Breast epithelium (tissue), 4 donors: ENCODE measurements around the gene CNTNAP5. TPM values are rescaled to one million over a fixed set of nuclear protein-coding genes. Genes with fewer than 3 reads are reported as not detected.

Experiments
- DNase-seq, 2 donors: peaks; one replicate each; pipeline ENCODE4 v3.0.0-alpha.2; 2019; ENCODE audit warnings: low spot score in 2 of 2
- H3K27ac ChIP-seq, 2 donors: fragments of 200-600 bp; sonication (generic) in 1 of 2; one replicate each; pipeline ENCODE4 v1.5.1; 2016 to 2019; ENCODE audit warnings: mild to moderate bottlenecking in 1 of 2
- H3K27me3 ChIP-seq, 2 donors: fragments of 200-600 bp; sonication (generic) in 1 of 2; one replicate each; pipeline versions ENCODE4 v1.5.1 to v1.6.0; 2017 to 2019; ENCODE audit warnings: control low read depth in 1 of 2, mild to moderate bottlenecking in 1 of 2
- H3K36me3 ChIP-seq: fragments of 200-600 bp; one replicate; pipeline ENCODE4 v1.5.1; 2019
- H3K4me1 ChIP-seq, 2 donors: fragments of 200-600 bp; sonication (generic); one replicate each; pipeline ENCODE4 v1.5.1; 2016 to 2019; ENCODE audit warnings: control low read depth in 1 of 2
- H3K4me3 ChIP-seq, 3 donors: fragments of 200-600 bp; sonication (generic); 1 replicate in 2 of 3; 2 replicates in 1 of 3; pipeline ENCODE4 v1.5.1; 2016 to 2019; ENCODE audit warnings: mild to moderate bottlenecking in 3 of 3, moderate library complexity in 2 of 3
- H3K9me3 ChIP-seq, 2 donors: fragments of 200-600 bp; sonication (generic) in 1 of 2; one replicate each; pipeline ENCODE4 v1.5.1; 2016 to 2019; ENCODE audit warnings: control low read depth in 1 of 2
- CTCF ChIP-seq, 3 donors: fragments of 450-650 bp; IDR thresholded peaks; one replicate each; pipeline ENCODE4 v1.5.1; 2016 to 2017; ENCODE audit warnings: antibody characterized with exemption in 3 of 3, mild to moderate bottlenecking in 3 of 3, moderate library complexity in 3 of 3
- POLR2A ChIP-seq: fragments of 450-650 bp; IDR thresholded peaks from one replicate; pipeline ENCODE4 v1.6.1; 2016; ENCODE audit warnings: antibody characterized with exemption, mild to moderate bottlenecking, moderate library complexity
- POLR2AphosphoS5 ChIP-seq, 3 donors: sonication (generic); formaldehyde crosslinking; IDR thresholded peaks; one replicate each; pipeline ENCODE4 v1.6.1; 2017; ENCODE audit warnings: antibody characterized with exemption in 3 of 3
- intact Hi-C: fragments of 100-400 bp; cut with DNase I; formaldehyde crosslinking; loops from one replicate; pipeline ENCODE4 v1.15.1; 2023; ENCODE audit warnings: low total_unique reads
- total RNA-seq, 3 donors: library from RNA; depleted of rRNA; stranded (reverse); fragments of >200 nt; gene quantifications; one replicate each; pipeline ENCODE4 v1.1.0, GENCODE V29; 2016

Gene CNTNAP5
- total RNA-seq, 3 donors from 2014 or later = 0.66 TPM; not detected in 2

- Histone ChIP-seq H3K36me3 (no peaks in the 10 kb centered on the region), H3K27me3 (no peaks in the 10 kb centered on the region), H3K9me3 (no peaks in the 10 kb centered on the region), H3K4me1 (no peaks in the 10 kb centered on the region), H3K27ac (no peak overlapping the region), H3K4me3 (no peak overlapping the region)
- DNase-seq = no peak
- TF ChIP-seq POLR2A = no peak
- TF ChIP-seq CTCF (IDR thresholded peaks at IDR 0.05) = no peak
- no peak for TF ChIP-seq POLR2AphosphoS5 (IDR thresholded peaks at IDR 0.05)
- intact Hi-C loops = no loop called here
Observed at GRCh38 chr2:124426122-124426521, 401.0 kb downstream of the CNTNAP5 start.

- Histone ChIP-seq H3K4me3 (no peak overlapping the region), H3K9me3 (no peaks in the 10 kb centered on the region), H3K36me3 (no peaks in the 10 kb centered on the region), H3K27ac (no peak overlapping the region), H3K27me3 (no peaks in the 10 kb centered on the region), H3K4me1 (no peaks in the 10 kb centered on the region)
- intact Hi-C loops = no loop called here
- TF ChIP-seq POLR2A (no peak), POLR2AphosphoS5 (IDR thresholded peaks at IDR 0.05) (no peak), CTCF (IDR thresholded peaks at IDR 0.05) (no peak)
- no peak for DNase-seq
Observed at GRCh38 chr2:124426625-124427024, 401.5 kb downstream of the CNTNAP5 start.

- Histone ChIP-seq H3K9me3 (no peaks in the 10 kb centered on the region), H3K4me3 (no peak overlapping the region), H3K36me3 (no peaks in the 10 kb centered on the region), H3K4me1 (no peaks in the 10 kb centered on the region), H3K27me3 (no peaks in the 10 kb centered on the region), H3K27ac (no peak overlapping the region)
- no peak for DNase-seq
- intact Hi-C loops = no loop called here
- no peak for TF ChIP-seq POLR2AphosphoS5 (IDR thresholded peaks at IDR 0.05)
- no peak for TF ChIP-seq POLR2A
- TF ChIP-seq CTCF (IDR thresholded peaks at IDR 0.05) = no peak
Observed at GRCh38 chr2:124437811-124438210, 412.7 kb downstream of the CNTNAP5 start.

- Histone ChIP-seq H3K4me3 (no peak overlapping the region), H3K27ac (no peak overlapping the region), H3K27me3 (no peaks in the 10 kb centered on the region), H3K4me1 (no peaks in the 10 kb centered on the region), H3K36me3 (no peaks in the 10 kb centered on the region), H3K9me3 (no peaks in the 10 kb centered on the region)
- intact Hi-C loops = no loop called here
- DNase-seq = no peak
- no peak for TF ChIP-seq POLR2AphosphoS5 (IDR thresholded peaks at IDR 0.05)
Observed at GRCh38 chr2:124450481-124450880, 425.4 kb downstream of the CNTNAP5 start.

GRCh38 chr2:124476291-124476690 lies 451.2 kb downstream of the CNTNAP5 start:
- DNase-seq = no peak
- Histone ChIP-seq H3K4me1 (no peaks in the 10 kb centered on the region), H3K4me3 (no peak overlapping the region), H3K27ac (no peak overlapping the region), H3K36me3 (no peaks in the 10 kb centered on the region), H3K27me3 (no peaks in the 10 kb centered on the region), H3K9me3 (peaks cover 0 to 1% of the 10 kb centered on the region in 2 donors)
- intact Hi-C loops = no loop called here
- TF ChIP-seq POLR2AphosphoS5 (IDR thresholded peaks at IDR 0.05) (no peak), CTCF (IDR thresholded peaks at IDR 0.05) (no peak), POLR2A (no peak)

- H3K27ac ChIP-seq = no peak overlapping the region
- no peaks in the 10 kb centered on the region for H3K4me1 ChIP-seq
- no peaks in the 10 kb centered on the region for H3K27me3 ChIP-seq
- intact Hi-C loops = no loop called here
- DNase-seq = no peak
- no peaks in the 10 kb centered on the region for H3K9me3 ChIP-seq
- no peak for TF ChIP-seq CTCF (IDR thresholded peaks at IDR 0.05)
- no peak for TF ChIP-seq POLR2A
- no peak for TF ChIP-seq POLR2AphosphoS5 (IDR thresholded peaks at IDR 0.05)
- no peak overlapping the region for H3K4me3 ChIP-seq
- H3K36me3 ChIP-seq = no peaks in the 10 kb centered on the region
Observed at GRCh38 chr2:124478761-124479160, 453.7 kb downstream of the CNTNAP5 start.
